ENCODE data around the gene RYR3.

Gene RYR3

GRCh38 chr15:33857726-33858125 is 547.0 kb downstream of the RYR3 start:
- no peak for DNase-seq
- H3K36me3 ChIP-seq = no peaks in the 10 kb centered on the region
- H3K4me3 ChIP-seq (ENCODE audit: low read depth, low read length) = no peak overlapping the region
- TF ChIP-seq CTCF (IDR thresholded peaks at IDR 0.05; ENCODE audit: low read depth, low read length) = no peak
- H3K9me3 ChIP-seq = no peaks in the 10 kb centered on the region
- H3K27me3 ChIP-seq = no peaks in the 10 kb centered on the region
- peaks cover 3% of the 10 kb centered on the region for H3K4me1 ChIP-seq

GRCh38 chr15:33858836-33859235 is 548.1 kb downstream of the RYR3 start:
- Histone ChIP-seq H3K36me3 (no peaks in the 10 kb centered on the region), H3K9me3 (no peaks in the 10 kb centered on the region)

GRCh38 chr15:33859992-33860545 is 549.3 kb downstream of the RYR3 start:
- no peaks in the 10 kb centered on the region for H3K27me3 ChIP-seq
- H3K9me3 ChIP-seq = no peaks in the 10 kb centered on the region

More at GRCh38 chr15:33858836-33859235, 548.1 kb downstream of the RYR3 start:
- no peak for DNase-seq
- no peak overlapping the region for H3K4me3 ChIP-seq (ENCODE audit: low read depth, low read length)
- H3K27me3 ChIP-seq = no peaks in the 10 kb centered on the region
- TF ChIP-seq CTCF (IDR thresholded peaks at IDR 0.05; ENCODE audit: low read depth, low read length) = no peak
- H3K4me1 ChIP-seq = no peaks in the 10 kb centered on the region

GRCh38 chr15:33860754-33861153 is 550.0 kb downstream of the RYR3 start:
- Histone ChIP-seq H3K9me3 (no peaks in the 10 kb centered on the region), H3K27me3 (no peaks in the 10 kb centered on the region), H3K4me3 (ENCODE audit: low read depth, low read length) (no peak overlapping the region), H3K36me3 (no peaks in the 10 kb centered on the region), H3K4me1 (no peaks in the 10 kb centered on the region)
- DNase-seq = no peak
- no peak for TF ChIP-seq CTCF (IDR thresholded peaks at IDR 0.05; ENCODE audit: low read depth, low read length)

More at GRCh38 chr15:33859992-33860545, 549.3 kb downstream of the RYR3 start:
- no peaks in the 10 kb centered on the region for H3K4me1 ChIP-seq
- no peak for DNase-seq
- no peak for TF ChIP-seq CTCF (IDR thresholded peaks at IDR 0.05; ENCODE audit: low read depth, low read length)
- no peaks in the 10 kb centered on the region for H3K36me3 ChIP-seq
- no peak overlapping the region for H3K4me3 ChIP-seq (ENCODE audit: low read depth, low read length)

- DNase-seq = no peak
- Histone ChIP-seq H3K27me3 (no peaks in the 10 kb centered on the region), H3K4me3 (ENCODE audit: low read depth, low read length) (no peak overlapping the region), H3K9me3 (no peaks in the 10 kb centered on the region), H3K36me3 (no peaks in the 10 kb centered on the region; the same call in 1 of the 2 replicates), H3K4me1 (no peaks in the 10 kb centered on the region)
- TF ChIP-seq CTCF (IDR thresholded peaks at IDR 0.05; ENCODE audit: low read depth, low read length) = no peak
Measured at GRCh38 chr15:33864360-33865075, 553.8 kb downstream of the RYR3 start.

- H3K9me3 ChIP-seq = no peaks in the 10 kb centered on the region
- H3K36me3 ChIP-seq = no peaks in the 10 kb centered on the region; the same call in 1 of the 2 replicates
- TF ChIP-seq CTCF (IDR thresholded peaks at IDR 0.05; ENCODE audit: low read depth, low read length) = no peak
- no peak for DNase-seq
- no peak overlapping the region for H3K4me3 ChIP-seq (ENCODE audit: low read depth, low read length)
- no peaks in the 10 kb centered on the region for H3K27me3 ChIP-seq
- H3K4me1 ChIP-seq = no peaks in the 10 kb centered on the region
Measured at GRCh38 chr15:33865416-33865815, 554.6 kb downstream of the RYR3 start.
